GM23338 (cell line): Measurements from ENCODE around the gene DNAAF8. TPM values are rescaled to one million over a fixed set of nuclear protein-coding genes. Genes with fewer than 3 reads are reported as not detected.
A peak's percentile ranks its signal among the peaks of the same experiment; 100 is the strongest.

Experiments used
- ATAC-seq: fragments of 200-7000 bp; cut with Tn5 transposase; 3 replicates; pipeline ENCODE4 v1.9.1; 2020
- DNase-seq: peaks from one replicate; pipeline ENCODE4 v3.0.0-alpha.2; 2015; ENCODE audit warnings: low spot score
- H2AFZ ChIP-seq: fragments of 200-600 bp; sonication (generic); 2 replicates; pipeline ENCODE4 v1.8.0; 2016; ENCODE audit warnings: antibody characterized with exemption, mild to moderate bottlenecking, moderate library complexity
- H3F3A ChIP-seq: fragments of 200-600 bp; sonication (generic); replicated peaks from 2 replicates; pipeline ENCODE4 v1.8.0; 2017; ENCODE audit warnings: antibody characterized with exemption, mixed run types, low read depth
- H3K27ac ChIP-seq: fragments of 200-600 bp; sonication (generic); 2 replicates; pipeline ENCODE4 v1.6.1; 2016; ENCODE audit warnings: low read depth
- H3K27me3 ChIP-seq: fragments of 200-600 bp; sonication (generic); 2 replicates; pipeline ENCODE4 v1.8.0; 2016; ENCODE audit warnings: mild to moderate bottlenecking, mixed run types, moderate library complexity; ENCODE audit not compliant: insufficient read depth
- H3K36me3 ChIP-seq: fragments of 200-600 bp; sonication (generic); 2 replicates; pipeline ENCODE4 v1.8.0; 2016; ENCODE audit warnings: mild to moderate bottlenecking; ENCODE audit not compliant: insufficient read depth
- H3K4me1 ChIP-seq: fragments of 200-600 bp; sonication (generic); 2 replicates; pipeline ENCODE4 v1.8.0; 2016; ENCODE audit warnings: mild to moderate bottlenecking, moderate library complexity; ENCODE audit not compliant: insufficient read depth
- H3K4me2 ChIP-seq: fragments of 200-600 bp; sonication (generic); 2 replicates; pipeline ENCODE4 v1.7.1; 2017; ENCODE audit warnings: mixed run types
- H3K4me3 ChIP-seq: fragments of 200-600 bp; sonication (generic); 2 replicates; pipeline ENCODE4 v1.6.1; 2016; ENCODE audit warnings: mixed run types
- H3K79me2 ChIP-seq: fragments of 200-600 bp; sonication (generic); replicated peaks from 2 replicates; pipeline ENCODE4 v1.8.0; 2017; ENCODE audit warnings: mild to moderate bottlenecking; ENCODE audit not compliant: insufficient read depth
- H3K9me2 ChIP-seq: fragments of 200-600 bp; sonication (generic); 2 replicates; pipeline ENCODE4 v1.8.0; 2017; ENCODE audit not compliant: insufficient read depth
- H4K20me1 ChIP-seq: fragments of 200-600 bp; sonication (generic); replicated peaks from 2 replicates; pipeline ENCODE4 v1.8.0; 2017; ENCODE audit warnings: mild to moderate bottlenecking; ENCODE audit not compliant: insufficient read depth
- H3K27ac Mint-ChIP-seq: 2 replicates; pipeline ENCODE4 v1.8.0; 2020; ENCODE audit warnings: inconsistent platforms, mild to moderate bottlenecking, moderate library complexity, mixed read lengths
- H3K27me3 Mint-ChIP-seq: 3 replicates; pipeline ENCODE4 v1.8.0; 2022; ENCODE audit warnings: low read depth, mild to moderate bottlenecking, moderate library complexity, mixed read lengths, inconsistent platforms; ENCODE audit not compliant: insufficient read depth, poor library complexity
- H3K36me3 Mint-ChIP-seq: 3 replicates; pipeline ENCODE4 v1.8.0; 2021; ENCODE audit warnings: low read depth, mild to moderate bottlenecking, inconsistent platforms, moderate library complexity, mixed read lengths
- H3K4me1 Mint-ChIP-seq: 3 replicates; pipeline ENCODE4 v1.8.0; 2020; ENCODE audit warnings: mild to moderate bottlenecking, inconsistent platforms, mixed read lengths
- H3K4me3 Mint-ChIP-seq: 3 replicates; pipeline ENCODE4 v1.8.0; 2021; ENCODE audit warnings: moderate library complexity, mild to moderate bottlenecking, inconsistent platforms, mixed read lengths
- H3K9me3 Mint-ChIP-seq: 3 replicates; pipeline ENCODE4 v1.8.0; 2020; ENCODE audit warnings: moderate library complexity, mild to moderate bottlenecking, inconsistent platforms, mixed read lengths
- CREB1 ChIP-seq: fragments of 250-450 bp; sonication (Bioruptor Pico); IDR thresholded peaks from 2 replicates; pipeline ENCODE4 v1.5.0; 2020; ENCODE audit warnings: low read depth, mild to moderate bottlenecking, moderate library complexity
- ETS1 ChIP-seq: IDR thresholded peaks from 2 replicates; pipeline ENCODE4 v1.6.1; 2016; ENCODE audit warnings: antibody characterized with exemption
- EZH2 ChIP-seq: fragments of 200-600 bp; sonication (generic); IDR thresholded peaks from one replicate; pipeline ENCODE4 v1.8.0; 2017; ENCODE audit warnings: antibody characterized with exemption, mild to moderate bottlenecking, low read depth; ENCODE audit not compliant: unreplicated experiment
- EZH2phosphoT487 ChIP-seq: fragments of 200-600 bp; sonication (generic); IDR thresholded peaks from one replicate; pipeline ENCODE4 v1.8.1; 2018; ENCODE audit warnings: antibody characterized with exemption; ENCODE audit not compliant: unreplicated experiment
- JUNB ChIP-seq: IDR thresholded peaks from one replicate; pipeline ENCODE4 v1.6.1; 2016; ENCODE audit warnings: antibody characterized with exemption; ENCODE audit not compliant: unreplicated experiment
- NANOG ChIP-seq: IDR thresholded peaks from 2 replicates; pipeline ENCODE4 v1.6.1; 2016; ENCODE audit warnings: antibody characterized with exemption, borderline replicate concordance
- POLR2AphosphoS5 ChIP-seq: IDR thresholded peaks from 2 replicates; pipeline ENCODE4 v1.6.1; 2016; ENCODE audit warnings: antibody characterized with exemption, low read depth
- REST ChIP-seq: IDR thresholded peaks from one replicate; pipeline ENCODE4 v1.6.1; 2018; ENCODE audit warnings: antibody characterized with exemption; ENCODE audit not compliant: unreplicated experiment
- STAT1 ChIP-seq: IDR thresholded peaks from one replicate; pipeline ENCODE4 v1.6.1; 2016; ENCODE audit warnings: antibody characterized with exemption; ENCODE audit not compliant: unreplicated experiment
- ZNF114 ChIP-seq: fragments of 250-450 bp; sonication (Bioruptor Pico); IDR thresholded peaks from 2 replicates; pipeline ENCODE4 v1.5.0; 2020; ENCODE audit warnings: mild to moderate bottlenecking, moderate library complexity
- ZNF331 ChIP-seq: fragments of 250-450 bp; sonication (Bioruptor Pico); IDR thresholded peaks from 2 replicates; pipeline ENCODE4 v1.5.0; 2020; ENCODE audit warnings: low read depth, mild to moderate bottlenecking, moderate library complexity
- polyA plus RNA-seq: library from polyadenylated mRNA; unstranded; fragments of >200 nt; fragmentation: Nextera tagmentation; extraction: Ambion mirVana; gene quantifications from 2 replicates; pipeline ENCODE4 v1.2.1, GENCODE V29; 2016
- total RNA-seq: library from RNA; depleted of rRNA; stranded (reverse); fragments of >200 nt; shearing (Covaris generic); gene quantifications from 2 replicates; pipeline ENCODE4 v1.2.3, GENCODE V29; 2014
- TF ChIP-seq, protein P1 (sequence below), 2 experiments: fragments of 200-600 bp in 1 of 2; sonication (generic) in 1 of 2; conservative IDR thresholded peaks; 2 replicates each; pipeline versions ENCODE4 v1.5.1 to v1.6.1; 2016 to 2017; ENCODE audit warnings: antibody characterized with exemption in 2 of 2, low read depth in 2 of 2, mild to moderate bottlenecking in 2 of 2, moderate library complexity in 1 of 2
- TF ChIP-seq, protein P2 (sequence below): fragments of 250-450 bp; sonication (Bioruptor Pico); IDR thresholded peaks from 2 replicates; pipeline ENCODE4 v1.5.0; 2020; ENCODE audit warnings: mild to moderate bottlenecking, moderate library complexity

The DNAAF8 gene
- total and polyA plus RNA-seq, 2 experiments from 2014 or later: 0.34 to 1.3 TPM

DNA sequence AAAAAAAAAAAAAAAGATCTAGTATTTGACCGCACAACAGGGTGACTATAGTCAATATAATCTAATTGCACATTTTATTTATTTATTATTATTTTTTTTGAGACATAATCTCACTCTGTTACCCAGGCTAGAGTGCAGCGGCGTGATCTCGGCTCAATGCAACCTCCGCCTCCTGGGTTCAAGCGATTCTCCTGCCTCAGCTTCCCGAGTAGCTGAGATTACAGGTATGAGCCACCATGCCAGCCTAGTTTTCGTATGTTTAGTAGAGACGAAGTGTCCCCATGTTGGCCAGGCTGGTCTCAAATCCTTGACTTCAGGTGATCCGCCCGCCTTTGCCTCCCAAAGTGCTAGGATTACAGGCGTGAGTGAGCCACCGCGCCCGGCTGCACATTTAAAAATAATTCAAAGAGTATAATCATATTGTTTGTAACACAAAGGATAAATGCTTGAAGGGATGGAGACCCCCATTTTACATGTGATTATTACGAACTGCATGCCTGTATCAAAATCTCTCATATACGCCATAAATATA is 1.1 kb upstream of the DNAAF8 start:
- Mint-ChIP-seq H3K4me3 (peak overlapping the region; percentile 92), H3K4me1 (peaks cover 8% of the 10 kb centered on the region; the same call in 2 of the 3 replicates), H3K9me3 (no peaks in the 10 kb centered on the region; the same call in 2 of the 3 replicates), H3K27ac (peak overlapping the region; percentile 93), H3K36me3 (peaks cover 21% of the 10 kb centered on the region), H3K27me3 (peaks cover 16% of the 10 kb centered on the region)
- peaks cover 3% of the 10 kb centered on the region for H4K20me1 ChIP-seq
- ATAC-seq (no peak), DNase-seq (no peak)
- H3K27me3 ChIP-seq: no peaks in the 10 kb centered on the region
- H2AFZ ChIP-seq: peak overlapping the region; percentile 95
- H3K4me3 ChIP-seq: peak overlapping the region; percentile 98
- peaks cover 49% of the 10 kb centered on the region for H3K79me2 ChIP-seq
- TF ChIP-seq STAT1: no peak
- no peak for TF ChIP-seq NANOG
- TF ChIP-seq, protein P1, sequence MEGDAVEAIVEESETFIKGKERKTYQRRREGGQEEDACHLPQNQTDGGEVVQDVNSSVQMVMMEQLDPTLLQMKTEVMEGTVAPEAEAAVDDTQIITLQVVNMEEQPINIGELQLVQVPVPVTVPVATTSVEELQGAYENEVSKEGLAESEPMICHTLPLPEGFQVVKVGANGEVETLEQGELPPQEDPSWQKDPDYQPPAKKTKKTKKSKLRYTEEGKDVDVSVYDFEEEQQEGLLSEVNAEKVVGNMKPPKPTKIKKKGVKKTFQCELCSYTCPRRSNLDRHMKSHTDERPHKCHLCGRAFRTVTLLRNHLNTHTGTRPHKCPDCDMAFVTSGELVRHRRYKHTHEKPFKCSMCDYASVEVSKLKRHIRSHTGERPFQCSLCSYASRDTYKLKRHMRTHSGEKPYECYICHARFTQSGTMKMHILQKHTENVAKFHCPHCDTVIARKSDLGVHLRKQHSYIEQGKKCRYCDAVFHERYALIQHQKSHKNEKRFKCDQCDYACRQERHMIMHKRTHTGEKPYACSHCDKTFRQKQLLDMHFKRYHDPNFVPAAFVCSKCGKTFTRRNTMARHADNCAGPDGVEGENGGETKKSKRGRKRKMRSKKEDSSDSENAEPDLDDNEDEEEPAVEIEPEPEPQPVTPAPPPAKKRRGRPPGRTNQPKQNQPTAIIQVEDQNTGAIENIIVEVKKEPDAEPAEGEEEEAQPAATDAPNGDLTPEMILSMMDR (conservative IDR thresholded peaks at IDR 0.05; ENCODE audit: low read depth in 2 of 2): no peak
- TF ChIP-seq CREB1: no peak
- no peak for TF ChIP-seq ETS1
- TF ChIP-seq POLR2AphosphoS5: no peak
- no peak for TF ChIP-seq EZH2phosphoT487
- no peak for TF ChIP-seq ZNF331 (CRISPR knock-in tag)
- TF ChIP-seq, protein P2, sequence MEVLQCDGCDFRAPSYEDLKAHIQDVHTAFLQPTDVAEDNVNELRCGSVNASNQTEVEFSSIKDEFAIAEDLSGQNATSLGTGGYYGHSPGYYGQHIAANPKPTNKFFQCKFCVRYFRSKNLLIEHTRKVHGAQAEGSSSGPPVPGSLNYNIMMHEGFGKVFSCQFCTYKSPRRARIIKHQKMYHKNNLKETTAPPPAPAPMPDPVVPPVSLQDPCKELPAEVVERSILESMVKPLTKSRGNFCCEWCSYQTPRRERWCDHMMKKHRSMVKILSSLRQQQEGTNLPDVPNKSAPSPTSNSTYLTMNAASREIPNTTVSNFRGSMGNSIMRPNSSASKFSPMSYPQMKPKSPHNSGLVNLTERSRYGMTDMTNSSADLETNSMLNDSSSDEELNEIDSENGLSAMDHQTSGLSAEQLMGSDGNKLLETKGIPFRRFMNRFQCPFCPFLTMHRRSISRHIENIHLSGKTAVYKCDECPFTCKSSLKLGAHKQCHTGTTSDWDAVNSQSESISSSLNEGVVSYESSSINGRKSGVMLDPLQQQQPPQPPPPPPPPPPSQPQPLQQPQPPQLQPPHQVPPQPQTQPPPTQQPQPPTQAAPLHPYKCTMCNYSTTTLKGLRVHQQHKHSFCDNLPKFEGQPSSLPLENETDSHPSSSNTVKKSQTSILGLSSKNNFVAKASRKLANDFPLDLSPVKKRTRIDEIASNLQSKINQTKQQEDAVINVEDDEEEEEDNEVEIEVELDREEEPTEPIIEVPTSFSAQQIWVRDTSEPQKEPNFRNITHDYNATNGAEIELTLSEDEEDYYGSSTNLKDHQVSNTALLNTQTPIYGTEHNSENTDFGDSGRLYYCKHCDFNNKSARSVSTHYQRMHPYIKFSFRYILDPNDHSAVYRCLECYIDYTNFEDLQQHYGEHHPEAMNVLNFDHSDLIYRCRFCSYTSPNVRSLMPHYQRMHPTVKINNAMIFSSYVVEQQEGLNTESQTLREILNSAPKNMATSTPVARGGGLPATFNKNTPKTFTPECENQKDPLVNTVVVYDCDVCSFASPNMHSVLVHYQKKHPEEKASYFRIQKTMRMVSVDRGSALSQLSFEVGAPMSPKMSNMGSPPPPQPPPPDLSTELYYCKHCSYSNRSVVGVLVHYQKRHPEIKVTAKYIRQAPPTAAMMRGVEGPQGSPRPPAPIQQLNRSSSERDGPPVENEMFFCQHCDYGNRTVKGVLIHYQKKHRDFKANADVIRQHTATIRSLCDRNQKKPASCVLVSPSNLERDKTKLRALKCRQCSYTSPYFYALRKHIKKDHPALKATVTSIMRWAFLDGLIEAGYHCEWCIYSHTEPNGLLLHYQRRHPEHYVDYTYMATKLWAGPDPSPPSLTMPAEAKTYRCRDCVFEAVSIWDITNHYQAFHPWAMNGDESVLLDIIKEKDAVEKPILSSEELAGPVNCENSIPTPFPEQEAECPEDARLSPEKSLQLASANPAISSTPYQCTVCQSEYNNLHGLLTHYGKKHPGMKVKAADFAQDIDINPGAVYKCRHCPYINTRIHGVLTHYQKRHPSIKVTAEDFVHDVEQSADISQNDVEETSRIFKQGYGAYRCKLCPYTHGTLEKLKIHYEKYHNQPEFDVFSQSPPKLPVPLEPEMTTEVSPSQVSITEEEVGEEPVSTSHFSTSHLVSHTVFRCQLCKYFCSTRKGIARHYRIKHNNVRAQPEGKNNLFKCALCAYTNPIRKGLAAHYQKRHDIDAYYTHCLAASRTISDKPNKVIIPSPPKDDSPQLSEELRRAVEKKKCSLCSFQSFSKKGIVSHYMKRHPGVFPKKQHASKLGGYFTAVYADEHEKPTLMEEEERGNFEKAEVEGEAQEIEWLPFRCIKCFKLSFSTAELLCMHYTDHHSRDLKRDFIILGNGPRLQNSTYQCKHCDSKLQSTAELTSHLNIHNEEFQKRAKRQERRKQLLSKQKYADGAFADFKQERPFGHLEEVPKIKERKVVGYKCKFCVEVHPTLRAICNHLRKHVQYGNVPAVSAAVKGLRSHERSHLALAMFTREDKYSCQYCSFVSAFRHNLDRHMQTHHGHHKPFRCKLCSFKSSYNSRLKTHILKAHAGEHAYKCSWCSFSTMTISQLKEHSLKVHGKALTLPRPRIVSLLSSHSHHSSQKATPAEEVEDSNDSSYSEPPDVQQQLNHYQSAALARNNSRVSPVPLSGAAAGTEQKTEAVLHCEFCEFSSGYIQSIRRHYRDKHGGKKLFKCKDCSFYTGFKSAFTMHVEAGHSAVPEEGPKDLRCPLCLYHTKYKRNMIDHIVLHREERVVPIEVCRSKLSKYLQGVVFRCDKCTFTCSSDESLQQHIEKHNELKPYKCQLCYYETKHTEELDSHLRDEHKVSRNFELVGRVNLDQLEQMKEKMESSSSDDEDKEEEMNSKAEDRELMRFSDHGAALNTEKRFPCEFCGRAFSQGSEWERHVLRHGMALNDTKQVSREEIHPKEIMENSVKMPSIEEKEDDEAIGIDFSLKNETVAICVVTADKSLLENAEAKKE: no peak
- no peak for TF ChIP-seq EZH2
- no peak for TF ChIP-seq ZNF114 (CRISPR knock-in tag)
- TF ChIP-seq JUNB: no peak
- no peak for TF ChIP-seq REST
- peak overlapping the region; percentile 95; the same call in 1 of the 2 replicates for H3K27ac ChIP-seq
- H3F3A ChIP-seq: peaks cover 28% of the 10 kb centered on the region
- H3K36me3 ChIP-seq: peaks cover 7% of the 10 kb centered on the region
- H3K4me1 ChIP-seq: peaks cover 10% of the 10 kb centered on the region; the same call in 1 of the 2 replicates
- H3K4me2 ChIP-seq: peak overlapping the region; percentile 100
- H3K9me2 ChIP-seq: no peaks in the 10 kb centered on the region
